ENCODE measurements around the gene PCDH8.

The PCDH8 gene

DNA sequence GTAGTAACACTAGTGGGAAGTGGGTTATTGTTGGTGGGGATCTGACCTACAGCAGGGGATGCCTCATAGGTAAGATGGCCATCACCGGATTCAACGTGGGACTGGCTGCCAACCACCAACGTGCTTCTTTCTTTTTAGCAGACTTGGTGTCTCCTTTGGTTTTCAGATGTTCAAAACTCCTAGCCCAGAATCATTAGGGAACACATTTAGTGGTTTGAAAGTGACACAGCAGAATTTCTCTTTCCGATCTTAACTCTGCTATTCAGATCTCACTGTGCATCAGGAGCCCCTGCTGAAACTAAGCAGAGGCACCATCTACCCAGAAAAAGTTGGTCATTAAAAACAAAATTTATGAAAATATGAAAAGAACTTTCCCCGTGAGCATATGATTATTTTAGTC, 36.7 kb upstream of the PCDH8 start:
- no peak overlapping the region for H3K27ac ChIP-seq
- TF ChIP-seq, protein P1, sequence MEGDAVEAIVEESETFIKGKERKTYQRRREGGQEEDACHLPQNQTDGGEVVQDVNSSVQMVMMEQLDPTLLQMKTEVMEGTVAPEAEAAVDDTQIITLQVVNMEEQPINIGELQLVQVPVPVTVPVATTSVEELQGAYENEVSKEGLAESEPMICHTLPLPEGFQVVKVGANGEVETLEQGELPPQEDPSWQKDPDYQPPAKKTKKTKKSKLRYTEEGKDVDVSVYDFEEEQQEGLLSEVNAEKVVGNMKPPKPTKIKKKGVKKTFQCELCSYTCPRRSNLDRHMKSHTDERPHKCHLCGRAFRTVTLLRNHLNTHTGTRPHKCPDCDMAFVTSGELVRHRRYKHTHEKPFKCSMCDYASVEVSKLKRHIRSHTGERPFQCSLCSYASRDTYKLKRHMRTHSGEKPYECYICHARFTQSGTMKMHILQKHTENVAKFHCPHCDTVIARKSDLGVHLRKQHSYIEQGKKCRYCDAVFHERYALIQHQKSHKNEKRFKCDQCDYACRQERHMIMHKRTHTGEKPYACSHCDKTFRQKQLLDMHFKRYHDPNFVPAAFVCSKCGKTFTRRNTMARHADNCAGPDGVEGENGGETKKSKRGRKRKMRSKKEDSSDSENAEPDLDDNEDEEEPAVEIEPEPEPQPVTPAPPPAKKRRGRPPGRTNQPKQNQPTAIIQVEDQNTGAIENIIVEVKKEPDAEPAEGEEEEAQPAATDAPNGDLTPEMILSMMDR (conservative IDR thresholded peaks at IDR 0.05): no peak
- TF ChIP-seq ZFX (IDR thresholded peaks at IDR 0.05): no peak

DNA sequence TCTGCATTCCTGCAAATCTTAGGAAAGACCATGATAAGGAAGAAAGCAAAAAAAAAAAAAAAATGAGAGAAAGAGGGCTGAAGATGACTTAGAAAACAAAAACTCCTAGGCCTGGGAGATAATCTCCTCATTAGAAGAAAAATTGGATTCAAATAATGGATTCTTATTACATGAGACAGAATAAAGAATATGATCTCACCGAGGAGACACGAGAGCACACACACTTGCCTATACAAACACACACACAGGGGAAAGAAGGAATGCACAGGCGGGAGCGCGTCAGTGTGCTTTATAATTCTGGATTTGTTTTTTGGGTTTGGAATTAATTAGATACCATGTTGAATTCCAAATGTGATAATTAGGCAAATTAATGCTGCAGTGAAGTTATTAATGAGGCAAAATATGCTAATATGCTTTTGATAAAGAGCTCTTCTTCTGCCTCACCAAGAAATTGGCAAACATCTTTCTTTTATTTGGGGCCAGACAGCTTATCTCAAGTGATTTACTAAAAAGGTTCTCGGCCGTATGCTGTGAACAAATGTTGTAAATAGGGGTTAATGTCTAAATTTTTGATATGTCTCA, 36.1 kb upstream of the PCDH8 start:
- TF ChIP-seq, protein P1 (conservative IDR thresholded peaks at IDR 0.05): no peak
- no peak for TF ChIP-seq ZFX (IDR thresholded peaks at IDR 0.05)

DNA sequence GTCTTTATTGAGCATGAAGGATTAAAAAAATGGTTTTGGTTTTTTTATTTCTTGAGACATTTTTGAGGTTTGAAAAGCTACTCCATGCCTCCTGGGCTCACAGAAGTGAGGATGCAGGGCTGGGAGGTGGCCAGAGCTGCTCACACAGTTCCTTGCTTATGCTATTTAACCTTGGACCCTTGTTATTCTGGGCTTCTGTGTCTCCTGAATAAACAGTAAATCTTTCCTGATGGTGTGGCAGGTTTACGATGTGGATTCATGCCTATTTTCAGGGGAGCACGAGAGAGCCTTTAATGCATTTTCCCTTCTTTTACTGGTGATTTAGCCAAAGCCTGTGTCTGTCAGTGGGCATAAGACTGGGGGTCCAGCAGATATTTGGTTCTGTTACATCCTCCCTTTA, 34.3 kb upstream of the PCDH8 start:
- no peak overlapping the region for H3K27ac ChIP-seq
- TF ChIP-seq ZFX (IDR thresholded peaks at IDR 0.05): no peak
- TF ChIP-seq, protein P1 (conservative IDR thresholded peaks at IDR 0.05): no peak

More for the DNA sequence above, 36.1 kb upstream of the PCDH8 start:
- H3K27ac ChIP-seq: no peak overlapping the region

DNA sequence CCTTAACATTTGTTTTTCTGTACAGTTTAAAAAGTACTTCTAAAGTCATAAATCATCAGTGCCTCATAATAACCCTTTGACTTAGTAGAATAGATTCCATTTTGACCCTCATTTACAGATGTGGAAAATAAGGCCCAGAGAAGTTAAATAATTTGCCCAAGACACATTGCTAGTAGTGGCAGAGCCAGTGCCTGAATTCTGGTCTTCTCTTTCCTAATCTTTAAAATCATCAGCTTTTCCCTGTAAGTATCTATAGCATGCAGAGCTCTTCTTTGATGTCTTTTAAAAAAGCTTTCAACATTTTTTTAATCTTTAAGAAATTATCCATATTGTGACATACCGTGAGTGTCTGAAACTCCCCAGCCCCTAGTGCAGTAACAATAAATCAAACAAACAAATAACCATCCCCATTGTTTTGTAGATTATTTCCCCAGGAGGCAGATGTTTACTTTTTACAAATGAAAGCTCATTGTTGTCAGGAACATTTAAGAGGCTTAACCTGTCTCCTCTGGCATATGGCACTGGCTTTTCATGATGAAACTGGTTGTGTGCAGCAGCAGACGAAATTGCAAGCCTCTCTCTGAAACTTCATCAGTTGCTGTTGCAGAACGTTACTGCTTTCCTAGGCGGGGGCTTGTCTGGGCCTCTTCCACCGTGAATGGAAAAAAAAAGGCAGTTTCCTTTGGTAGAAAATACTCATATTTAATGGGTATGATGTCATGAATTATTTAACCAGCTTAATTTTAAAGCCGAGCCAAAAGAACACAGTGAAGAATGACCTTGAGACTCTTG, 31.7 kb upstream of the PCDH8 start:
- no peak for TF ChIP-seq ZFX (IDR thresholded peaks at IDR 0.05)
- no peak overlapping the region for H3K27ac ChIP-seq

DNA sequence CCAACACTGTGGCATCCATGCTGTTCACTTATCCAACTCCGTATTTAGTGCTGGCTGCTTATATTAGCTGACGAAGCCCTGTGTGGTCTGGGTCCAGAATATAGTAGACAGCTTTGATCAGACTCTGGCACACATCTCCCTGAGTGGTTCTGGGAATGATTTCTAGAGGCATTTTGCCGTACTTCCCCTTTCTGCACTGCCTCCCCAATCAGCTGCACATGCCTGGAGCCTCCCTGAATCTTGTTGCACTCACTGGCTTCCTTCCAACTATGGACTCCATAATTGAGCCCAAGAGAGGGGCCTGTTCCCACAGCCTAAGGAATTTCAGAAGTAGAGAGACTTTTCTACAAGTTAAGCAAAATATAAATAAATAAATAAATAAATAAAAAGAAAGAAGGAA, 30.4 kb upstream of the PCDH8 start:
- TF ChIP-seq, protein P1 (conservative IDR thresholded peaks at IDR 0.05): no peak
- TF ChIP-seq ZFX (IDR thresholded peaks at IDR 0.05): no peak
- no peak overlapping the region for H3K27ac ChIP-seq

DNA sequence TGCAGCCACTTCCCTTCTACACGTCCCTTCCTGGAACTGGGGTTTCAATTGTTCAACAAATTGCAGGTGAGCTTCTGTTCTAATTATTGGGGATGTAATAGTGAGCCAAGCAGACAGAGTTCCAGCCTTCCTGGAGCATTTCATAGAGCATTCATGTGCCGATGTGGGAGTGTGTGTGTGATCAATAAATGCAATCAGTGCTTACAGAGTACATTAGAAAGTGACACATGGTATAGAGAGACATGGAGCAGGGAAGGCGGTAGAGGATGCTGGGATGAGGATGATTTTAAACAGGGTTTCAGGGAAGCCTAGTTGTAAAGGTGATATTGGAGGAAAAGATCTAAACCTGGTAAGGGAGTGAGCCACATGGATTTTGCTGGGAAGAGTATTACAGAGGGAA, 21.7 kb upstream of the PCDH8 start:
- no peak overlapping the region for H3K27ac ChIP-seq
- TF ChIP-seq, protein P1 (conservative IDR thresholded peaks at IDR 0.05): no peak
- no peak for TF ChIP-seq ZFX (IDR thresholded peaks at IDR 0.05)

DNA sequence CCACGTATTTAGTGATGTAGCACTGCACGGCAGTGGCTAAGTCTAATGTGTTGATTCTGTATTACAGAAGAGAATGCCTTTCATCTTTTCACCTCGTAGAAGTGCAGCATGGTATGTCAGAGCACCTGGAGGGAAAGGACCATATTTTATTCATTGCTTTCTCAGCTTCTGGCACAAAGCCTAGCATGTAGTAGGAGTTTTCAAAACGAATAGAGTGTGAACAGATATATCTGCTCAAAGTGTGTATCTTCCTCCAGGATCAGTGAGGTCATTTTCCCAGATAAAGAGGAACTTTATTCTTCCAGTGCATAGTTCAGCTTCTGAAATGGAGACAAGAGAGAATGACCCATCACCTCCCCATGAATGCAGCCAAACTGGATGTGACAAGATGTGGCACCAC, 21.2 kb upstream of the PCDH8 start:
- no peak for TF ChIP-seq ZFX (IDR thresholded peaks at IDR 0.05)
- TF ChIP-seq, protein P1 (conservative IDR thresholded peaks at IDR 0.05): no peak
- H3K27ac ChIP-seq: no peak overlapping the region

Data from C4-2B (cell line).